Inferior parietal cortex (tissue), 1 donor: ENCODE measurements around the gene TRIB2.

ENCODE experiments used
- DNase-seq: peaks from one replicate; pipeline ENCODE4 v3.0.0-alpha.2; 2016; ENCODE audit errors: extremely low spot score

TRIB2 gene

DNA sequence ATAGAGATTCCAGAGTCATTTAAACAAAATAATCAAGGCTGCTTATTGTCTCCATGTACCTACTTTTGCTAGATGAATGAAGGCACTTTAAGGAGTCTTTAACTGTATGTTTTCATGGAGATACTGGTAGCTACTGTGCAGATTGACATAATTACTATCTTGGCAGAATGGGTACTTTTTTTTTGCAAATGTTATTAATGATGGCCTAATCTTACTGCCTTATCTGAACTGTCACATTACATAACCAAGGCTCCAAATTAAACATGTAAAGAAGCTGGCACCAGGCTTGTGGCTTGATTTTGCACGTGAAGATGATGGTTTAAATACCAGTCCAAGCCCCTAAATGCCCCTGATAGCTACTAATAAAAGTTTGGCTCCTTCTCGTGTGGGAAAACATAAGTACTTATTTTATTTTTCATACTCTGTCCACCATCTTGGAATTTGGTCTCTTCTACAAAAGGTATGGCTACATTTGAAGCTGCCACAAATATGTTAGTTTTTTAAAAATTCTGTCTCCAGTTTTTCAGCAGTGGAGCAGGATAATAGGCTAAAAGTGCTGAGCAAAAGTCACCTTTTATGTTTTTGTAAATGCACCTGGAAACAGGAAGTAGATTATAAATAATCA, 4.1 kb downstream of the TRIB2 start:
- DNase-seq: peak; percentile 42

DNA sequence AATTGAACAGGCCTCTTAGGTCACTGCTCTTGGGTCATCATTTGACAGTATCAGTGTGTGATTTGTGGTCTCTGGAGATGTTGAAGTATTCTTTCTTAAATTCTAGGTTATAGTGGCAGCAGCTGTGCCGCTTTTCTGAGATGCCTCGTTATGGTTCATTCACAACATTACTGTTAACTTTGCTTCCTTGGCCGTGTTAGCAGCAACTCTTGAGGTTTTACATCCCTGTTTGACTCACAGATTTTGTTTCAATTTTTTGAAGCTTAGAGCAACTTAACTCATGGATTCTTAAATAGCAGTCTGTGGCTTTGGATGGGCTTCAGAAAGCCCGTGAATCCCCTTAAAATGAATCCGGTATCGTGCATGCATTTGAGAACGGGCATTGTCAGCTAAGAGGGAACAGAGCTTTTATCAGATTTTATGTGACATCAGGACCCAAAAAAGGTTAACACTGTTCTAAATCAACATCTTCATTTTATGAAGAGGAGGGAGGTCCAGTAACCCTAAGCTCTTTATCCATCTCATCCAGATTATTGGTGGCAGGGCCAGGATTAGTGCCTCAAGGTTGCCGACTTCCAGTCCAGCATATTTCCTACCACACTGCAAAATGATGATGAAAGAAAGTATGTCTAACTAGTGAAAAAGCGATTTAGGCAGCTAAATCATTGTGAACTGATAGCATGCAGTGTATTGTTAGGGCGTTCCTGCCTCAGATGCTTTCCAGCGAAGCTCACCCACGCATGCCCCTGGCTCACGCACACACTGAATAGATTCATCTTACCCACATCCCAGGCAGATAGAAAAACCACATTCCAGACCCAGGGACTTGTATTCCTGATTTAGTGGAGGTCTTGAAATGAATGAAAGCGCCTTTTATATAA, 5.1 kb downstream of the TRIB2 start:
- DNase-seq: peak; percentile 44

DNA sequence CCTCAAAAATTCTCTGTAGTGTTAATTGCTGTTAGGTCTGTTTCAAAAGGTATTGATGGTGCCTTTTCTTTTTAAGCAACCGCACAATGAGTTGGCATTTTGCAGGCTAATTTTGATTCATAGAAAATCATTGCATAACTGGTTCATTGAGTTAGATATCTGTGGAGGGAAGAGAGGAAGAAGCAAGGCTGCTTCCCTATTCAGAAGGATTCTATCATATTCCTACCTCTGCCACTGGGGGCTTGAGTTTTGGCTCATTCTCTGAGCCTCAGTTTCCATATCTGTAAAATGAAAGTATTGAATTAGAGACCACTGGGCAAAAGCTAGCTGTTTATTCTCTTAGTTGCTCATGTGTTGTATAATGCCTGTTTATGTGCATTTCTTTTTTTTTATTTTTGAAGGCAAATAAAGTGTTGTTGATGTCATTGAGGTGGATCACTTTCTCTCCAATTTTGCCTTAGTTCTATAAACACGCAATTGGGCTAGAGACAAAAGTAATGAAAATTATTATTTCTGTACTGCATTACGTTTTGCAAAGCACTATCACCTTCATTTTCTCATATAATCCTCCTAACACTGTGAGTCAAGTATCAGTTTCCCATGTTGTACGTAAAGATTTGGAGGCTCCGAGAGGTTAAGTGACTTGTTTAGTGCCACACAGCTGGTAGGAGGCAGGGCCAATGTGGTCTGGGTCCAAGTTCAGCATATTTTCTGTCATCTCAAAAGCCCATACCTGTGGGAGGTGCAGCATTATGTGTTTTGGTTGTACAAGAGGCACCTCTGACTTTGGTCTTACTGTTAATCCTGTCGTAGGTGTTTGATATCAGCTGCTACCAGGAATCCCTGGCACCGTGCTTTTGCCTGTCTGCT, 5.9 kb downstream of the TRIB2 start:
- no peak for DNase-seq

DNA sequence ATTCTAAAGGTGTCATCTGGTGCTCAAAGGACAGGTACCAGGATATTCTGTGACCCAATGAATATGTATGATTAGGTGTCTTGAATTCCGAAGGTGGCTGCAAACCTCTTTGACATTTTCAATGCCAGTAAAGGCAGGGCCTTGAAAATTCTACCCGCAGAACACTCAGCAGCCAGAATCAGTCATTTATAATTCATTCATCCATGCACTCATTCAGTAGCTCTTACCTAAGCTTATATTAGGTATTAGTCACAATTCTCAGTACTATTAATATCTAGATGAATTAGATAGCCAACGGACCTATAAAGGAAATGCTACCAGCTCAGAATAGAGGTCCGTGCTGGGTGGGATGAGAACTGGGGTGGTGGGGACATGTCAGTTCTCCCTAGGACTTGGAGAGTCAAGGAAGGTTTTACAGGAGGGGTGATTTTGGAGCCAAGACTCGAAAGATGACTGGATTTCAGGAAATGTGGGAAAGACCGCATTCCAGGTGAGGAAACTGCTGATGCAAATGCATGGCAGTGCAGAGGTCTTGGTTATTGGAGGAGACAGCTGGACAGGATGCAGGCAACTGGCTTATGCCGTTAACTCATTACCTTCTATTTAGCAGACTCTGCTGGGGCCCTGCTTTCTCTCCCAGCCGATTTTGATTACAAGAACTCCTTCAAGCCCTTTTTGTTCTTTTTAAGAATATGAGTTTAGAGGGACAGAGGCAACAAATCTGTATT, 7.2 kb downstream of the TRIB2 start:
- DNase-seq: no peak

DNA sequence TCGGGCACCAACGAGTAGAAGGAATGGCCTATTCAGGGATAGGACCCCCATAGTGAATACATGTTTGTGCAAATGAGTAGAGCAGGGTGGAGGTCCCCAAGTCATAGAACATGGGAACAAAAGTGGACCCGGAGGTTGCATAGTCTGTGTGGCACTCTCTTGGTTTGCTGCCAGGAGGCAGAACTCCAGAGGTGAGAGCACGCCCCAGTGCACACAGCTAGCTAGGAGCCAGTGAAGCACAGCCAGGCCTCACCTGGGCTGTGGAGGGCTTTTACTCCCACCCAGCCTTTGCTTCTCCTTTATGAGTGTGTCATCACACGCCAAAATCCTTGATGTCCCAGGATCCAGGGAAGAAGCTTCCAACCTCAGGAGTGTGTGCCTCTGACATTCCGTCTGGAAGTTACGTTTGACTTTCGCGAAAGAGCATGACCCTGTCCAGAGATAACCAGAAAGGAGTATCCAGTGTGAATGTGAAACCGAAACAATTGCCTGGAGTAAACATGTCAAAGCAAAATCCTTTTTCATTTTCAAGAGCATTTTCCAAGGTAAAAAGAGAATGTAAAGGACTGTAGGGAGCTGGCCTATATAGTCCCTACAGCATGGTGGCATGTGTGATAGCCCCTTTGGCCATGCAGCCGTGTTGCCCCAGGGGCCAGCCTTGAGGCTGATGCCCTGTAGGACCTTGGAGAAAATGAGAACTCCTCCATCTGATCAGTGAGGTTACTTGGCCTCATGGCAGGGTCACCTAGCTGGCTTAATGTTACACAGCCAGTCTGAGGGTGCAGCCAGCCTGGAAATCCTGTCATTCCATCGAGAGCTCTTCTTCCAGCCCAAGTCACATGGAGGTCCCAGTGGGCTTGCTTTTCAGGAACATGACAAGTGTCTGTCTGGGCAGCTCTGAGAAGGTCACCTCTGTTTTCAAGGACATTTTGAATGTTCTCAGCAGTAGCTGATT, 8.8 kb downstream of the TRIB2 start:
- no peak for DNase-seq

DNA sequence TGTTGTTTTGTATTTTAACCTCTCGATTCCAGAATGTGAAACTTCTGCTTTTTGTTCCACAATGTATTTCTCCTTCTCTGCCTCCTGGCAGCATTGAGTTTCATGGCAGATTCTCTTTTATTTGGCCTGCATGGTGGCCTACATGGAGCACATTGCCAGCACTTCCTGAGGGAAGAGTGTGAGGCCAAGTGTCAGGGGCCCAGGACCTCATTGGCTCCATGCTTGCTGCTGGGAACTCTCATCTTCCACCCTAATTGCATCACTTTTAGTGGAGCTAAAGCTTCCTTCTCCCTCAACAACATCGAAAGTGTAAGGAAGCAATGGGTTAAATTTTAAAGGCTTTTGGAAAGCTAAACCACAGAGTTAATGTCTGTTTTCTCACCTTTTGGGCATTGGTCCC, 9.5 kb downstream of the TRIB2 start:
- no peak for DNase-seq

DNA sequence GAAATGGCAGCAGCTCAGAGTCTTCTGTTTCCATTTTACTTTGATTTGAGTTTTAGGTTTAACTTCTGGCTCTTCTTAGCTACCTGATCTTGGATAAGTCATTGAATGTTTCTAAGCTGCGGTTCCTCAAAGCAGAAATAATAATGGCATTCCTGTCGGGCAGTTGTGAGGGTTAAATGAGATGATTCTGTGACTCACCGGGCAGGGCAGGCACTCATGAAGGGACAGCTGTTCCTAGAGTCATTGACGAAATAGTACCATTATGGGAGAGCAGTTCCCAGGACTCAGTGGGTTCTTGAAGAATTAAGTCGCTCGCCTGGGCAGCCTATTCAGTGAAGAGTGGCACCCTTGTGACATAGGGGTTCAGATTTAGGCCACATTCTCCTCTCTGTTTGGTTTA, 10.3 kb downstream of the TRIB2 start:
- no peak for DNase-seq

DNA sequence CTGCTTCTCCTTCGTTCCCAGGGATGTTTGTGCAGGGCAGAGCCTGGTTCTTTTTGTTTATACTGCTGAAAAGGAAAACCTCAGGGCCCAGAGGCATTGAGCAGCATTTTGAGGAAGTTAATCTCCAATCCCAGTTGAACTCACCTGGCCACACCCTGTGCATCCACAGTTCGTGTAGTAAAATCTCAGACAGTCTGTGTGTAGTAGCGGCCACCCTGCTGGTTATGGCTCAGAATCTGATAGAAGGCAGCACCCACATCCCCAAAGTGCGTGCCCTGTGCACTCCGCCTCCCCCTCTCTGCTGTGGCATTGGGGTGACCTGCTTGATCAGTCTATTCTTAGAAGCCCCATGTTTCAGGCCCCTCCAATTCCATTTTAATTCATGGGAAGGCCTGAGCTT, 10.9 kb downstream of the TRIB2 start:
- no peak for DNase-seq

DNA sequence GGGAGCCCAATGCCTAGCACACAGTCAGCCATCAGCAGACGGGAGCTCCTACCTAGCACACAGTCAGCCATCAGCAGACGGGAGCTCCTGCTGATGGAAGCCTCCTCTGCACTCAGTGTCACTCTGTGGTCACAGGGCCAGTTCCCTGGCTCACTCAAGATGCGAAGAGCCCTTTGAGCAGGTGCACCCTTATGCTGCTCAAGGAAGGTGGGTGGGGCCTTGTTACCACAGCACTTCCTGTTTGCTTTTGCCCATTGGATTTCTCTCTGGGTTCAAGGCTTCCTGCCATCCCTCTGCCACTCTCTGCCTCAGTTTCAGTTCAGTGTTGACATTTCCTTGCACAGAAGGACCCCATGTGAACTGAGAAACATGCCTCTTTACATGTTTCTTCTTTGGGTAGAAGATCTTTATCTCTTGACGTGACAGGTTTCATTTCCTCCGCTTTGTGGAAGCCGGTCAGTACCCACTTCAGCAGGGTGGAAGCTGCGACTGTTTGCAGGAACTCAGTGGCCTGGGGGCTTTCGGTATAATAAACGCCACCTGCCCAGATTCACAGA, 11.6 kb downstream of the TRIB2 start:
- no peak for DNase-seq

DNA sequence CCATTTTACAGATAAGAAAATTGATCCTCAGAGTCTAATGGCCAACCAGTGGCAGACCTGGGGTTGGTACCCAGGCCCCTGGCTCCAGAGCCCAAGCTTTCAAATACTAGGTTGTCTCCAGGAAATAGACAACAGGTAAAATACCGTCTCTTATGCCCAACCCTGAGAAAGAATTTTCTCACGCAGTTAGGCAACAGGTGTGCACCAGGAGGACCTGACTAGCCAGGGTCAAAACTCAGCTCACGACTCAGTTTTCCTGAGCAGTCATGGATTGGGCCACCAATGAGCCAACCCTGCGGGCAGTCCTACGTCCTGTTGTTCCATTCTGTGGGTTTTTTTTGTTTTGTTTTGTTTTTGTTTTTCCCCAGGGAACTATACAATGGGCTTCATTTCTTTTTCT, 13.5 kb downstream of the TRIB2 start:
- DNase-seq: no peak

DNA sequence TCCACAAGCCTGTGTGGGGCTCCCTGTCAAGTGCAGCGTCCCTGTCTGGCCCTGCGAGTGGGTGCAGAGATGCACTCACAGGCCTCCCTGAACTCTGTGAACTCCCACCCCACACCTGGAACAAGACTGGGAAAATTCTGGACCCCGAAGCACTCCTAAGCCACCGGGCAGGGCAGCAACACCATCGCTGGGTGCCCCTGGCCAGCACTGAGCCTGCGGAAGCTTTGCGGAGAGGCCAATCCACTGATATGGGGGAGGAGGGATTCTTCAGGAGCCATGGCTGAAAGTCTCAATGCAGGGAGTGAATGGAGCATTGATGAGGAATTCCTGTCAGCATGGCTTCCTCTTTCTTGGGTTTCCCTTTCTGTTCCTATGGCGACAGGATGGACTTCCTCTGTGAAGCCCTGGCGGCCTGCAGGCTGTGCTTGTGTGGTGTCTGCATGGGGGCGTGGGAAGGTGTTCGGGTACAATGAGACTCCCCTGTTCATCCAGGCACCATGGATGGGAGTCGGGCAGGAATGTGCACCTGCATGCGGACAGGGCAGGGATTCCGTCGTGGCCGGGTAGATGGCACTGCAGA, 15.1 kb downstream of the TRIB2 start:
- no peak for DNase-seq

DNA sequence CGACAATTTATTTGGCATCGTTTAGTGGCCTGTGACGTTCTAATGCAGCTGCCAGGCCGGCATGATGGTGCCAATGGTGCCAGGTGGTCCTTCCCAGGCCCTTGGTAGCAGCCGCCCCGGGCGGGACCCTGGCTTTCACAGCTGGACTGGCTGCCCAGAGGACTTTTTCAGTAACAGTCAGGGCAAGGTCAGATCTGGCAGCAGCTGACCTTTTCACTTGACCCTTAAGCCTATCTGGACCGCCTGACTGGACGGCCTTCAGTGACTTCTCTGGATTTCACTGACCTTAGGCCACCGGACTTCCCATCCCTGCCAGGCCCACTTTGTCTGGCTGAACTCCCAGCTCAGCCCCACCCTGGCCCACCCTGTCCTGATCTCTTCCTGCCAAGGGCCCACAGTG, 15.9 kb downstream of the TRIB2 start:
- DNase-seq: no peak

DNA sequence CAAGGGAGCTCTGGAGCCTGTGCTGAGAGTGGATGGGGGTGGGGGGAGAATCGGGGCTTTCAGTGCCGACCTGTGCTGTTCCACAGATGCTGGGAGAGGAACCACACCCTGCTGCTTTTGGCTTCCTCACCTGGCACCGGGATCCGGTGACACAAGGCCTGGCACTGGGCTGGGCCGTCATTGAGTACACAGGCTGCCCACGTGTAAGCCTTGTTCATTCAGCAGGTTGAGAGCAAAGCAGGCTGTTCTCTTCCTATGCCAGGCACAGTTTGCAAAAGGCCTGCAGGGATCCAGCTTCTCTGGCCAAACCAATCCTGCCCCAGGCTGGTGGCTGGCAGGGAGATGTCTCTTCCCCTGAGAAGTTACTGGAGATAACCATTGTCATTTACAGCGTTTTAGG, 17.1 kb downstream of the TRIB2 start:
- no peak for DNase-seq

DNA sequence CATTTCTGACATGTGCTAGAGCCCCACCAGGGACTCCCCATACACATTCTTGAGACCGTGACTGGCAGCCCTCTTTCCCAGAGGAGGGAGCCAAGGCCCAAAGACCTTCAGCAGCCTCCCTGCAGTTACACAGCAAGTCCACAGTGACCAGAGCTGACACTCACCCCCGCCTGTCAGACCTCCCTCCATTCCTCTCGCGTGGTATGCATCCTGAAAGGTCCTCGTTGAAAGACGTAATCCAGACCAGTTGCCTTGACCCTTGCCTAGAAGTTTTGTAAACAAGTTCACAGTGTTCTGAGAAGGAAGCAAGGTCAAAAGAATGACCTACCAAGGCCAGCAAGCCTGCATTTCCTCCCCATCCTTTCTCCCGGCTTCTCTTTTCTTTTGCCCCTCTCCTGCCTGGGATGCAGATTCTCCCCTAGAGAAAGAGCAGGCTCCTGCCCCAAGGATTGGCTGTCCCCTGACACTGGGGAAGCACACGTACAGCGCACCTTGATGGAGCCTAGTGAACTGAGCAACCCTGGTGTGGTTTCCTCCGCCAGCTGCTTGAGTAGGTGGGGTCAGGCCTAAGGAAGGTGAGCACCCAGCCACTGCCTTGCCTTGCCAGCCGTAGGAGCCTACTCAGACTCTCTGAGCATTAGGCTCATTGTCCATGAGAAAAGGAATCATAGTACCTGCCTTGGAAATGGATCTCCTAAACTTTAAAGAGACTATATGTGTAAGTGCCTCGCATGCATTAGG, 18.3 kb downstream of the TRIB2 start:
- no peak for DNase-seq

DNA sequence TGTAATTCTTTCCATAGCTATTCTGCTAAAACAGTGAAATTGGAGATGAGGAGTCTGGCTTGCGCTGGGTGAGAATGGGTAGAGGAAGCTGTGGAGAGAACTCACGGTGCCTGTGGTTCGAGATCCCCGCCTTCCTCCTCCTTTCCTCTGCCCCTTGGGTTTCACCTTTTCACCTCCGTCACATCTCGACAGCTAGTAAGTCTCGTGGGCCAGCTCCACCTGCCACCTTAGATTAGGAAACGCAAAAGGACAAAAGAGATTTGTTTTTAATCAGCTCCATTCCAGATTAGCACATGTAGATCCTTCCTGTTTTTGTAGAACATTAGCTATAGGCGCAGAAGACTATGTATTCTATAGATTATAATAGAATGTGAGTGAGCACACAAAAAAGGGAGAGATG, 20.6 kb downstream of the TRIB2 start:
- DNase-seq: no peak

DNA sequence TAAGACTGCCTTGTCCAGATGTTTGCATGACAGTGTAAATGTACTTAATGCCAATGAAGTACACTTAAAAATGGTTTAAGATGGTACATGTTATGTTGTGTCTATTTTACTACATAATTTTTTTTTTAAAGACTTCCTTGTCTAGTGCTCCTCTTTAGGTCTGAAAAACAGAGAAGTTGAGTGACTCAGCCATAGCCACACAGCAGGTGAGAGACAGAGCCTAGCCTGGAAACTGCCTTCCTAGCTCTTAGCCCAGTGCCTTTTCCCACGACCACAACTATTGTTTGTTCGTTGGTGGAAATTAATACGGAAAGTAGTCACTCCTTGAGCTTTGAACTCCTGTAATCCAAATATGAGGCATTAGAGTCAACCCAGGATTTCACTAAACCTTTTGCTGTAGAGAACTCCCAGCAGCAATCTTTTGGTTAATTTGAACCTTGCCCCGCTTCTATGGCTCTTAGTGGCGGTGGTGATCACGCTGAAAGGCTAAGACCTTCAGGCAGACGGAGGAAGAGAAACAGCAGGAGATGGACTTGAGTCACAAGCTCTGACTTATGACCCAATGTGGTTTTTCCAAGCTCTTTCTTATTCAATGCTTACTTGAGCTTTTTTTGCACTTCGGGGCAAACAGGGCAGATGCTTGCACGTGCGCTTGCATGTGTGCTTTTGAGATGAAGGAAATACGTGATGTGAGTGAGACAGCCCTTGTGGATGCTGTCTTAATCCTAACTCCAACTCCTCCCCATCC, 21.2 kb downstream of the TRIB2 start:
- no peak for DNase-seq

DNA sequence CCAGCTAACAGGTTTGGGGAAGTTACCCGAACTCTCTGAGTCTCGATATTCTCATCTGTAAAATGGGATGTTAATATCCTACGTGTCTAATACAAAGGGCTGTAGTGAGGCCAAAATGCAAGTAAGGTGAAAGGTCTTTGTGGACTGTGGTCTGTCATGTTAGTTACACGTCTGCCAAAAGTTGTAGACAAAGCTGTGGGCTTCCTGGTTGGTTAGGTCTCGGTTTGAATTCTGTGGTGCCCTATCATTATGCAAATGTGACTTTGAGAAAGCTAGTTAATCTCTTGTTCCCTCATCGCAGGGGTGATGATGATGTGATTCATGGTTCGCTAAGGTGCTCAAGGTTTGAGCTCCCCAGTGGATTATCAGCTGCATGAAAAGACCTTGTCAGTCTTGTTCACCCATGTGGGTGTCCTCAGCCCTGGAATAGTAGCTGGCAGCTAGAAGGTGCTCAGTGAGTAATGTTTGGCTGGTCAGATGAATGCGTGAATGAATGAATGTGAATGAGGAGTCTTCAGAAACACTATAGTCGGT, 23.1 kb downstream of the TRIB2 start:
- DNase-seq: no peak

DNA sequence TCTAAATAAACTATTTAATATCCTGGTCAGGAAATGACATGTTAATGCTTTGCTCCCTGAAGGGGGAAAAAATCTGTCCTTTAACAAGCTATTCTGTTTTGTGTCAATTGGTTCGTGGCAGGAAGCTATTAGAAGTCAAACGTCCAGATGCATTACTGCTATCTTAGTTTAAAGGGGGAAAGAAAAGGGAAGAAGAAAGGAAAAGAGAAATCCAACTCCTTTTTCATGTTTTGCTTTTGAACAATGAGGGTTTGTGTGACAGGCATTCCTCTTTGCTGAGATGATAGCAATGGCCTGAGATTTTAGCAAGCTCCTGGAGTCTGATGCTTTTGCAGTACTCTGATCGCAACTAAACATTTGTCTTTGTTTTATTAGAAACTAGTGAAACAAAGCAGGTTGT, 24.6 kb downstream of the TRIB2 start:
- DNase-seq: no peak
